Liver (tissue), 9 donors: ENCODE results near the gene EXOC6B. TPM values are rescaled to one million over a fixed set of nuclear protein-coding genes. Genes with fewer than 3 reads are reported as not detected.

Experiments used
- DNase-seq: peaks from one replicate; pipeline ENCODE4 v3.0.0-alpha.2; 2017; ENCODE audit warnings: low spot score
- H3K27ac ChIP-seq, 2 donors: one replicate each; pipeline ENCODE4 v1.7.0; 2013; ENCODE audit warnings: inconsistent platforms in 2 of 2, low read length in 2 of 2, control low read depth in 1 of 2, low read depth in 1 of 2, mild to moderate bottlenecking in 1 of 2
- H3K27me3 ChIP-seq, 4 donors: one replicate each; pipeline versions ENCODE4 v1.6.1 to v1.7.0; 2013; ENCODE audit warnings: low read length in 3 of 4, inconsistent platforms in 1 of 4, mild to moderate bottlenecking in 1 of 4, moderate library complexity in 1 of 4; ENCODE audit not compliant: control insufficient read depth in 4 of 4, insufficient read depth in 4 of 4
- H3K36me3 ChIP-seq, 4 donors: one replicate each; pipeline versions ENCODE4 v1.6.1 to v1.7.0; 2013; ENCODE audit warnings: low read length in 3 of 4, mild to moderate bottlenecking in 3 of 4, low read depth in 1 of 4, moderate library complexity in 1 of 4; ENCODE audit not compliant: control insufficient read depth in 4 of 4, insufficient read depth in 3 of 4
- H3K4me1 ChIP-seq, 4 donors: one replicate each; pipeline versions ENCODE4 v1.6.1 to v1.7.0; 2013; ENCODE audit warnings: low read length in 3 of 4, mild to moderate bottlenecking in 3 of 4, moderate library complexity in 1 of 4; ENCODE audit not compliant: control insufficient read depth in 4 of 4, insufficient read depth in 4 of 4
- H3K4me3 ChIP-seq, 3 donors: one replicate each; pipeline versions ENCODE4 v1.6.1 to v1.7.0; 2013; ENCODE audit warnings: low read length in 3 of 3, control low read depth in 1 of 3, low read depth in 1 of 3, mild to moderate bottlenecking in 1 of 3
- H3K9ac ChIP-seq, 2 donors: one replicate each; pipeline ENCODE4 v1.7.0; 2013; ENCODE audit warnings: low read length in 2 of 2, mild to moderate bottlenecking in 2 of 2, moderate library complexity in 2 of 2, control low read depth in 1 of 2, low read depth in 1 of 2
- H3K9me3 ChIP-seq, 4 donors: one replicate each; pipeline versions ENCODE4 v1.6.1 to v1.7.0; 2013; ENCODE audit warnings: low read length in 3 of 4; ENCODE audit not compliant: control insufficient read depth in 4 of 4
- EGR1 ChIP-seq, 2 donors: IDR thresholded peaks; 2 replicates each; pipeline ENCODE4 v1.6.1; 2016 to 2018; ENCODE audit warnings: antibody characterized with exemption in 2 of 2, low read depth in 2 of 2
- FOXA1 ChIP-seq: IDR thresholded peaks from 2 replicates; pipeline ENCODE4 v1.6.1; 2016; ENCODE audit warnings: antibody characterized with exemption
- HNF4A ChIP-seq, 2 donors: conservative IDR thresholded peaks; 2 replicates each; pipeline ENCODE4 v1.6.1; 2016; ENCODE audit warnings: antibody characterized with exemption in 2 of 2, mild to moderate bottlenecking in 2 of 2
- HNF4G ChIP-seq: IDR thresholded peaks from 2 replicates; pipeline ENCODE4 v1.6.1; 2016; ENCODE audit warnings: antibody characterized with exemption
- JUND ChIP-seq, 2 donors: IDR thresholded peaks; 2 replicates each; pipeline ENCODE4 v1.6.1; 2016; ENCODE audit warnings: antibody characterized with exemption in 2 of 2
- RAD21 ChIP-seq, 2 donors: IDR thresholded peaks; 2 replicates each; pipeline ENCODE4 v1.6.1; 2016; ENCODE audit warnings: antibody characterized with exemption in 2 of 2, mild to moderate bottlenecking in 2 of 2
- RXRA ChIP-seq, 2 donors: IDR thresholded peaks; 2 replicates each; pipeline ENCODE4 v1.6.1; 2017 to 2018; ENCODE audit warnings: antibody characterized with exemption in 2 of 2, mild to moderate bottlenecking in 1 of 2
- SP1 ChIP-seq: IDR thresholded peaks from 2 replicates; pipeline ENCODE4 v1.6.1; 2018; ENCODE audit warnings: antibody characterized with exemption, mild to moderate bottlenecking
- TAF1 ChIP-seq: conservative IDR thresholded peaks from 2 replicates; pipeline ENCODE4 v1.6.1; 2016; ENCODE audit warnings: antibody characterized with exemption, mild to moderate bottlenecking
- WGBS: extraction: QIAGEN DNeasy Blood & Tissue Kit; methylation state at CpG from one replicate; pipeline ENCODE4 v1.1.7; 2013; 5-methylcytosine and 5-hydroxymethylcytosine counted together
- polyA plus RNA-seq, 2 donors: library from polyadenylated mRNA; stranded (reverse) in 1 of 2; unstranded in 1 of 2; fragments of 200-250 nt in 1 of 2; fragments of >200 nt in 1 of 2; fragmentation: Nextera tagmentation in 1 of 2; extraction: Ambion mirVana in 1 of 2; gene quantifications; one replicate each; pipeline versions ENCODE4 v1.2.1 to v1.2.3, GENCODE V29; 2013 to 2015
- total RNA-seq, 2 donors: library from RNA; depleted of rRNA; stranded (reverse); fragments of >200 nt; gene quantifications; one replicate each; pipeline ENCODE4 v1.2.3, GENCODE V29; 2014
- TF ChIP-seq, protein P1 (sequence below): fragments of 150-350 bp; IDR thresholded peaks from 2 replicates; pipeline ENCODE4 v1.5.1; 2017; ENCODE audit warnings: improper control_type of control experiment, low read depth, low read length; ENCODE audit not compliant: missing input control
- TF ChIP-seq, protein P2 (sequence below): IDR thresholded peaks from 2 replicates; pipeline ENCODE4 v1.6.1; 2016; ENCODE audit warnings: antibody characterized with exemption
- TF ChIP-seq, protein P3 (sequence below): IDR thresholded peaks from 2 replicates; pipeline ENCODE4 v1.6.1; 2016; ENCODE audit warnings: antibody characterized with exemption, mild to moderate bottlenecking
- TF ChIP-seq, protein P4 (sequence below): IDR thresholded peaks from 2 replicates; pipeline ENCODE4 v1.6.1; 2016; ENCODE audit warnings: antibody characterized with exemption
- donor health status: healthy.
- donor health status: healthy.
- donor health status: healthy.
- donor health status: healthy.
- donor health status: healthy.

Gene EXOC6B
- total and polyA plus RNA-seq, 4 donors = 1.7 to 9.5 (median 5.5) TPM

DNA sequence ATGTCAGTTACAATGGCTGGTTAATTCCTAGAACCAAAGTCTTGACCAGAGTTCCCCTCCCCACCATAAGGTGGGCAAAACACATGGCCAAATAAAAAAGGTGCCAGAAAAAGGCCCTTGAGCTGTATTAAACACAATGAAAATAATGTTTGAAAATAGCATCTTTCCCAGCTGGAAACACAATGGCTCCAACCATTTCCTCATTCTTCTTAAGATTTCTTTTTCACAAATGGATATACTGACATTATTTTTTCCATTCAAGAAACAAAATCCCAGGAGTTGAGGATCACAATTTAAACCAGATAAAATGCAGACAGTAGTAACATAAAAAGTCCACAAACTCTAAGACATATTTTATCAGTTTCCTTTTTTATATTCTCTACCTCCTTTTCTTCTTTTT is 143.8 kb downstream of the EXOC6B start:
- H3K4me3 ChIP-seq = no peak overlapping the region
- no peak overlapping the region for H3K9ac ChIP-seq
- H3K4me1 ChIP-seq = no peaks in the 10 kb centered on the region
- TF ChIP-seq HNF4G (no peak), FOXA1 (no peak), TAF1 (no peak), RAD21 (IDR thresholded peaks at IDR 0.05) (no peak), SP1 (no peak), EGR1 (IDR thresholded peaks at IDR 0.05; ENCODE audit: low read depth in 2 of 2) (no peak), JUND (IDR thresholded peaks at IDR 0.05) (no peak), RXRA (IDR thresholded peaks at IDR 0.05) (no peak)
- TF ChIP-seq, protein P1, sequence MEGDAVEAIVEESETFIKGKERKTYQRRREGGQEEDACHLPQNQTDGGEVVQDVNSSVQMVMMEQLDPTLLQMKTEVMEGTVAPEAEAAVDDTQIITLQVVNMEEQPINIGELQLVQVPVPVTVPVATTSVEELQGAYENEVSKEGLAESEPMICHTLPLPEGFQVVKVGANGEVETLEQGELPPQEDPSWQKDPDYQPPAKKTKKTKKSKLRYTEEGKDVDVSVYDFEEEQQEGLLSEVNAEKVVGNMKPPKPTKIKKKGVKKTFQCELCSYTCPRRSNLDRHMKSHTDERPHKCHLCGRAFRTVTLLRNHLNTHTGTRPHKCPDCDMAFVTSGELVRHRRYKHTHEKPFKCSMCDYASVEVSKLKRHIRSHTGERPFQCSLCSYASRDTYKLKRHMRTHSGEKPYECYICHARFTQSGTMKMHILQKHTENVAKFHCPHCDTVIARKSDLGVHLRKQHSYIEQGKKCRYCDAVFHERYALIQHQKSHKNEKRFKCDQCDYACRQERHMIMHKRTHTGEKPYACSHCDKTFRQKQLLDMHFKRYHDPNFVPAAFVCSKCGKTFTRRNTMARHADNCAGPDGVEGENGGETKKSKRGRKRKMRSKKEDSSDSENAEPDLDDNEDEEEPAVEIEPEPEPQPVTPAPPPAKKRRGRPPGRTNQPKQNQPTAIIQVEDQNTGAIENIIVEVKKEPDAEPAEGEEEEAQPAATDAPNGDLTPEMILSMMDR = no peak
- TF ChIP-seq, protein P2, sequence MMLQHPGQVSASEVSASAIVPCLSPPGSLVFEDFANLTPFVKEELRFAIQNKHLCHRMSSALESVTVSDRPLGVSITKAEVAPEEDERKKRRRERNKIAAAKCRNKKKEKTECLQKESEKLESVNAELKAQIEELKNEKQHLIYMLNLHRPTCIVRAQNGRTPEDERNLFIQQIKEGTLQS = no peak
- TF ChIP-seq, protein P3, sequence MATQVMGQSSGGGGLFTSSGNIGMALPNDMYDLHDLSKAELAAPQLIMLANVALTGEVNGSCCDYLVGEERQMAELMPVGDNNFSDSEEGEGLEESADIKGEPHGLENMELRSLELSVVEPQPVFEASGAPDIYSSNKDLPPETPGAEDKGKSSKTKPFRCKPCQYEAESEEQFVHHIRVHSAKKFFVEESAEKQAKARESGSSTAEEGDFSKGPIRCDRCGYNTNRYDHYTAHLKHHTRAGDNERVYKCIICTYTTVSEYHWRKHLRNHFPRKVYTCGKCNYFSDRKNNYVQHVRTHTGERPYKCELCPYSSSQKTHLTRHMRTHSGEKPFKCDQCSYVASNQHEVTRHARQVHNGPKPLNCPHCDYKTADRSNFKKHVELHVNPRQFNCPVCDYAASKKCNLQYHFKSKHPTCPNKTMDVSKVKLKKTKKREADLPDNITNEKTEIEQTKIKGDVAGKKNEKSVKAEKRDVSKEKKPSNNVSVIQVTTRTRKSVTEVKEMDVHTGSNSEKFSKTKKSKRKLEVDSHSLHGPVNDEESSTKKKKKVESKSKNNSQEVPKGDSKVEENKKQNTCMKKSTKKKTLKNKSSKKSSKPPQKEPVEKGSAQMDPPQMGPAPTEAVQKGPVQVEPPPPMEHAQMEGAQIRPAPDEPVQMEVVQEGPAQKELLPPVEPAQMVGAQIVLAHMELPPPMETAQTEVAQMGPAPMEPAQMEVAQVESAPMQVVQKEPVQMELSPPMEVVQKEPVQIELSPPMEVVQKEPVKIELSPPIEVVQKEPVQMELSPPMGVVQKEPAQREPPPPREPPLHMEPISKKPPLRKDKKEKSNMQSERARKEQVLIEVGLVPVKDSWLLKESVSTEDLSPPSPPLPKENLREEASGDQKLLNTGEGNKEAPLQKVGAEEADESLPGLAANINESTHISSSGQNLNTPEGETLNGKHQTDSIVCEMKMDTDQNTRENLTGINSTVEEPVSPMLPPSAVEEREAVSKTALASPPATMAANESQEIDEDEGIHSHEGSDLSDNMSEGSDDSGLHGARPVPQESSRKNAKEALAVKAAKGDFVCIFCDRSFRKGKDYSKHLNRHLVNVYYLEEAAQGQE = no peak
- TF ChIP-seq, protein P4, sequence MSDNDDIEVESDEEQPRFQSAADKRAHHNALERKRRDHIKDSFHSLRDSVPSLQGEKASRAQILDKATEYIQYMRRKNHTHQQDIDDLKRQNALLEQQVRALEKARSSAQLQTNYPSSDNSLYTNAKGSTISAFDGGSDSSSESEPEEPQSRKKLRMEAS = no peak
- no peaks in the 10 kb centered on the region for H3K9me3 ChIP-seq
- no peak for DNase-seq
- no peaks in the 10 kb centered on the region for H3K27me3 ChIP-seq
- no peak overlapping the region for H3K27ac ChIP-seq
- no peaks in the 10 kb centered on the region for H3K36me3 ChIP-seq

DNA sequence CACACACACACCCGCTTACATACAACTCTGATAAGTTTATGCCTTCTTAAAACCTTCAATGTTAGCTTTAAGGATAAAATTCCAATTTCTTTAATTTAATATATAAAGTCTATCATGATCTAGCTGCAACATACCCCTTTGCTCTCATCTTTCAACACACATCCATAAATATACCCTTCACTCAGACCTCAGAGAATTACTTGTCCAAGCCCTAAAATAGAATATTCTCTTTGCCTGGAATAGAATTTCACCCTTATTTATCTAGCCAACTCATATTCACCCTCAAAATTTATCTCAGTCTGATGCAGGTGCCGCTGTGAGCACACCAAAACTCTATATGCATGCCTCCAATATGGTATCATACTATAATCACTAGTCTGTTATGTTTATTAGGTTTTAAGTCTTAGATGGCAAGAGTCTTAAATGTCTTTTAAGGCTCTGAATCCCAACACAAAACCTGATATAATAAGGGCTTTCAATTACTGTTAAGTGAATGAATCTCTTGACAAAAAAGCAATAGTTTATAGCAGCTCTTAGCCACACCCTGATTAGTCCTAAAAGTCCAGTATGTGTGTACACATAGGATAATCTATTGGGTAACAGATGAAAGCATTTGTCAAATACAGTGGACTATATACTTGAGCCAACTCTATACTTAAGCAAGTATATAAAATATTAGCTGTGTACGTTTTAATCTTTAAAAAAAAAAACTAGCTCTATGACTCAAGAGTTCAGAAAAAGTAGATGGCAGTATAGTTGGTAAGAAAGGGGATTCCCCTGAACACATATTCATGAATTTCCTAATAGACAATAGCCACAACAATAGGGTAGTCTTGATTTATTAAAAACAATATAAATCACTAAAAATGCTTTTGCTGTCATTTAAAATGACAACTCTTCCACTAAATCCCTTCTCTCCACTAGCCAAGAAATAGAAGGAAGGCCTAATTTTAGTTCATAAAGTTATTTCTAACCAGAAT is 144.5 kb downstream of the EXOC6B start:
- DNase-seq = no peak
- WGBS = 78% methylated on average over 3 of the region's 3 CpGs
- Histone ChIP-seq H3K36me3 (no peaks in the 10 kb centered on the region), H3K27me3 (no peaks in the 10 kb centered on the region), H3K4me1 (no peaks in the 10 kb centered on the region), H3K27ac (no peak overlapping the region), H3K4me3 (no peak overlapping the region), H3K9me3 (no peaks in the 10 kb centered on the region), H3K9ac (no peak overlapping the region)
- TF ChIP-seq HNF4A (conservative IDR thresholded peaks at IDR 0.05) = peak in 1 of 2 donors; percentile 14
- TF ChIP-seq, protein P3 = no peak
